Lower leg skin (tissue), 4 donors: ENCODE results near the gene TSPEAR. TPM values are rescaled to one million over a fixed set of nuclear protein-coding genes. Genes with fewer than 3 reads are reported as not detected.

Experiments used
- DNase-seq, 2 donors: peaks; one replicate each; pipeline ENCODE4 v3.0.0-alpha.2; 2019; ENCODE audit warnings: low spot score in 2 of 2
- H3K4me3 ChIP-seq: fragments of 200-600 bp; sonication (generic); 2 replicates; pipeline ENCODE4 v1.5.1; 2017; ENCODE audit warnings: mild to moderate bottlenecking, low read depth; ENCODE audit not compliant: poor library complexity, severe bottlenecking
- POLR2A ChIP-seq, 2 donors: fragments of 450-650 bp; IDR thresholded peaks; one replicate each; pipeline ENCODE4 v1.6.1; 2016 to 2017; ENCODE audit warnings: antibody characterized with exemption in 2 of 2, mild to moderate bottlenecking in 1 of 2, moderate library complexity in 1 of 2
- WGBS, 2 donors: methylation state at CpG; one replicate each; pipeline ENCODE4 v1.1.5; 2018; 5-methylcytosine and 5-hydroxymethylcytosine counted together
- intact Hi-C: fragments of 100-400 bp; cut with DNase I; formaldehyde crosslinking; loops from one replicate; pipeline ENCODE4 v1.15.0; 2023; ENCODE audit warnings: low total_unique reads
- total RNA-seq, 4 donors: library from RNA; depleted of rRNA; stranded (reverse); fragments of >200 nt; gene quantifications; one replicate each; pipeline ENCODE4 v1.1.0, GENCODE V29; 2016
- TF ChIP-seq, protein P1 (sequence below), 3 donors: fragments of 450-650 bp; IDR thresholded peaks; one replicate each; pipeline ENCODE4 v1.5.1; 2016; ENCODE audit warnings: antibody characterized with exemption in 3 of 3, mild to moderate bottlenecking in 3 of 3, moderate library complexity in 2 of 3

TSPEAR gene
- total RNA-seq, 4 donors from 2014 or later: 0.06 TPM; not detected in 3

GRCh38 chr21:44599264-44600029, 111.9 kb downstream of the TSPEAR start:
- 86 to 89% methylated on average over 8 of the region's 8 CpGs for WGBS, 2 donors
- H3K4me3 ChIP-seq: no peak overlapping the region
- DNase-seq: peak in 1 of 2 donors; percentile 59
- intact Hi-C loops: no loop called here
- TF ChIP-seq, protein P1, sequence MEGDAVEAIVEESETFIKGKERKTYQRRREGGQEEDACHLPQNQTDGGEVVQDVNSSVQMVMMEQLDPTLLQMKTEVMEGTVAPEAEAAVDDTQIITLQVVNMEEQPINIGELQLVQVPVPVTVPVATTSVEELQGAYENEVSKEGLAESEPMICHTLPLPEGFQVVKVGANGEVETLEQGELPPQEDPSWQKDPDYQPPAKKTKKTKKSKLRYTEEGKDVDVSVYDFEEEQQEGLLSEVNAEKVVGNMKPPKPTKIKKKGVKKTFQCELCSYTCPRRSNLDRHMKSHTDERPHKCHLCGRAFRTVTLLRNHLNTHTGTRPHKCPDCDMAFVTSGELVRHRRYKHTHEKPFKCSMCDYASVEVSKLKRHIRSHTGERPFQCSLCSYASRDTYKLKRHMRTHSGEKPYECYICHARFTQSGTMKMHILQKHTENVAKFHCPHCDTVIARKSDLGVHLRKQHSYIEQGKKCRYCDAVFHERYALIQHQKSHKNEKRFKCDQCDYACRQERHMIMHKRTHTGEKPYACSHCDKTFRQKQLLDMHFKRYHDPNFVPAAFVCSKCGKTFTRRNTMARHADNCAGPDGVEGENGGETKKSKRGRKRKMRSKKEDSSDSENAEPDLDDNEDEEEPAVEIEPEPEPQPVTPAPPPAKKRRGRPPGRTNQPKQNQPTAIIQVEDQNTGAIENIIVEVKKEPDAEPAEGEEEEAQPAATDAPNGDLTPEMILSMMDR (IDR thresholded peaks at IDR 0.05): no peak
- TF ChIP-seq POLR2A (IDR thresholded peaks at IDR 0.05): no peak

DNA sequence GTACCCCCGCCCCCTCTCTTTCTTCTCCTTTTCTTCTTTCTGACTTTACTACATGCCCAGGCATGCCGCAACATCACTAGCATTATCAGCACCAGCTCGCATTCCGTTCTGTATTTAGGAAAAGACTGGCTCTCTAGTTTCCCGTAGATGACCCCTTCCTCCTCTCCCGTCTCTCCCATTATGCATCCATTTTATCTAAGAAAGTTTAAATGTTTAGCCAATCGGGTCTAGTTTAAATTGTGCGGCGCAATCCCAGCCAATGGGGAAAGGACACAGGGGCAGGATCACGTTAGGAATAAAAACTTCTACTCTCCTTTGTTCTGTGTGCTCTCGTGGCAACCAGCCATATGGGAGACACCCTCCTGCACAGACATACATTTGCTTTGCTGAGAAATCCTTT, 113.3 kb downstream of the TSPEAR start:
- no peak overlapping the region for H3K4me3 ChIP-seq
- no peak for TF ChIP-seq POLR2A (IDR thresholded peaks at IDR 0.05)
- TF ChIP-seq, protein P1 (IDR thresholded peaks at IDR 0.05): no peak
- DNase-seq: peak in 1 of 2 donors; percentile 28
- 82 to 84% methylated on average over 11 of the region's 11 CpGs for WGBS, 2 donors
- intact Hi-C loops: no loop called here

GRCh38 chr21:44596068-44596725, 115.2 kb downstream of the TSPEAR start:
- no peak for TF ChIP-seq POLR2A (IDR thresholded peaks at IDR 0.05)
- TF ChIP-seq, protein P1 (IDR thresholded peaks at IDR 0.05): no peak
- WGBS, 2 donors: 52 to 68% methylated on average over 9 of the region's 9 CpGs

DNA sequence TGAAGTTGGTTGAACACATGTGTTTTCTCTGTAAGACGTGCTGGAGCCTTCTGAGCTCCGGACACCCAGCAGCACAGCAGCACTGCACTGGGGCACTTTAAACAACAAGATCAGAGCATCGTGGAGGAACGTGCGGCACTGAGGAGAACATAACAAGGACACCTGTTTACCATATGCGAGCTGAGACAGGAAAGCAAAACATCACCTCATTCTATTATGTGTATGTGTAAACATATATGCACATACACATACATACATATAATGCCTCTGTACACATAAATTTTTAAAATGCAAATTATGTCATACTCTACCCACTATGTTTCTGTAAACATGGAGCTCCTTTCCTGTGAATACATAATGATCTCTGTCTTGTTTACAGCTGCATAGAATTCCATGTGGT, 115.8 kb downstream of the TSPEAR start:
- TF ChIP-seq, protein P1 (IDR thresholded peaks at IDR 0.05): no peak
- TF ChIP-seq POLR2A (IDR thresholded peaks at IDR 0.05): no peak
- intact Hi-C loops: no loop called here
- no peak overlapping the region for H3K4me3 ChIP-seq
- DNase-seq: peak in 1 of 2 donors; percentile 60
- 59 to 72% methylated on average over 6 of the region's 6 CpGs for WGBS, 2 donors

More at GRCh38 chr21:44596068-44596725, 115.2 kb downstream of the TSPEAR start:
- H3K4me3 ChIP-seq: no peak overlapping the region
- peak in 1 of 2 donors; percentile 59 for DNase-seq
- intact Hi-C loops: no loop called here

DNA sequence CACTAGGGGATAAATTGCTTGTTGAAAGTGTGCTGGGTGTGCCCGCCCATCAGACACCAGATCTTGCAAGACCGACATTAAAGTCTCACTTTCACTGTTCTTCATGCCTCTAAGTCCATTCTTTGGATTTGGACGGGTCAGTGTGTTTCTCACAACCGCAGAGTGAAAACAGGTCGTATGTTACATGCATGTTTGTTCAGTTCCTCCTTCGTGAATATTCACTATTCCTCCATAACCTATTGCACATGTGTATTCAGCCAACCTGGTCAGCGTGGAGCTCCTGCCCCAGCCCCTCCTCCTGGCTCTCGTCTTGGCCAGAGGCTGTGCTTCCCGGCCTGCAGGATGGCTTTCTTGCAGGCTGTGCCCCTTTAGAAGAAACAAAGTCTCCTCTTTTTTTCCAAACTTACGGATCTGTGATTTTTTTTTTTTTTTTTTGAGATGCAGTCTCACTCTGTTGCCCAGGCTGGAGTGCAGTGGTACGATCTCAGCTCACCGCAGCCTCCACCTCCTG, 116.9 kb downstream of the TSPEAR start:
- 86 to 88% methylated on average over 12 of the region's 12 CpGs for whole genome bisulfite sequencing, 2 donors
- no peak overlapping the region for H3K4me3 ChIP-seq
- intact Hi-C loops: no loop called here
- peak in 1 of 2 donors; percentile 42 for DNase-seq
- TF ChIP-seq POLR2A (IDR thresholded peaks at IDR 0.05): no peak
- TF ChIP-seq, protein P1 (IDR thresholded peaks at IDR 0.05): no peak
